Tibial artery (tissue), 4 donors: ENCODE results near the gene SVIP.

ENCODE experiments used
- DNase-seq, 2 donors: peaks; one replicate each; pipeline ENCODE4 v3.0.0-alpha.2; 2019
- H3K27ac ChIP-seq, 2 donors: fragments of 200-600 bp; sonication (generic) in 1 of 2; 1 replicate in 1 of 2; 2 replicates in 1 of 2; pipeline ENCODE4 v1.5.1; 2018 to 2019; ENCODE audit warnings: mild to moderate bottlenecking in 1 of 2
- H3K27me3 ChIP-seq, 2 donors: fragments of 200-600 bp; sonication (generic) in 1 of 2; one replicate each; pipeline versions ENCODE4 v1.5.1 to v1.6.0; 2016 to 2019
- H3K36me3 ChIP-seq, 3 donors: fragments of 200-600 bp; sonication (generic) in 2 of 3; one replicate each; pipeline ENCODE4 v1.5.1; 2016 to 2019; ENCODE audit warnings: mild to moderate bottlenecking in 2 of 3
- H3K4me1 ChIP-seq, 4 donors: fragments of 200-600 bp; sonication (generic) in 2 of 4; 1 replicate in 3 of 4; 2 replicates in 1 of 4; pipeline ENCODE4 v1.5.1; 2016 to 2019
- H3K4me3 ChIP-seq, 2 donors: fragments of 200-600 bp; sonication (generic) in 1 of 2; 1 replicate in 1 of 2; 2 replicates in 1 of 2; pipeline ENCODE4 v1.5.1; 2018 to 2019; ENCODE audit warnings: mild to moderate bottlenecking in 2 of 2
- H3K9me3 ChIP-seq, 3 donors: fragments of 200-600 bp; sonication (generic) in 1 of 3; one replicate each; pipeline ENCODE4 v1.5.1; 2016 to 2019
- intact Hi-C: fragments of 100-400 bp; cut with DNase I; formaldehyde crosslinking; loops from one replicate; pipeline ENCODE4 v1.15.0; 2023; ENCODE audit warnings: low total_unique reads
- TF ChIP-seq, protein P1 (sequence below), 2 experiments: fragments of 200-600 bp in 1 of 2; fragments of 450-650 bp in 1 of 2; IDR thresholded peaks; one replicate each; pipeline ENCODE4 v1.5.1; 2017 to 2019; ENCODE audit warnings: antibody characterized with exemption in 2 of 2, mild to moderate bottlenecking in 1 of 2, moderate library complexity in 1 of 2

SVIP gene

DNA sequence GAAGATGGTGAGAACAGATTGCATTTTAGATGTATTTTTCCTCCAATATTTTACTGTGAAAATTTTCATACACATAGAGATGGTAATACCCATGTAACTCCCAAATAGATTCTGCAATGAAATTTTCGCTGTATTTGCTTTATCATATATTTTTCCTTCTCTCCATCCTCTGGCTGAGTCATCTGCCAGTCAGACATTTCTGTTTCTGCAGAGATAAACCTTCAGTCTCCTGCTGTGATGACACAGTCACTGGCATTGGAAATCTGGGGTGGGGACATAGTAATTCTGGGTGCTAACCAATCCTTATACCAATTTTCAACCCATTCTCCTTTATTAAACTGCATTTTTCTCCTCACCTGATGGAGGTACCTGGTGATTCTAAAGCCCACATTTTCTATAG lies 33.7 kb downstream of the SVIP start:
- Histone ChIP-seq H3K9me3 (no peaks in the 10 kb centered on the region), H3K4me3 (no peak overlapping the region), H3K27me3 (no peaks in the 10 kb centered on the region), H3K4me1 (no peaks in the 10 kb centered on the region), H3K27ac (no peak overlapping the region), H3K36me3 (no peaks in the 10 kb centered on the region)
- intact Hi-C loops = no loop called here
- no peak for DNase-seq
- TF ChIP-seq, protein P1, sequence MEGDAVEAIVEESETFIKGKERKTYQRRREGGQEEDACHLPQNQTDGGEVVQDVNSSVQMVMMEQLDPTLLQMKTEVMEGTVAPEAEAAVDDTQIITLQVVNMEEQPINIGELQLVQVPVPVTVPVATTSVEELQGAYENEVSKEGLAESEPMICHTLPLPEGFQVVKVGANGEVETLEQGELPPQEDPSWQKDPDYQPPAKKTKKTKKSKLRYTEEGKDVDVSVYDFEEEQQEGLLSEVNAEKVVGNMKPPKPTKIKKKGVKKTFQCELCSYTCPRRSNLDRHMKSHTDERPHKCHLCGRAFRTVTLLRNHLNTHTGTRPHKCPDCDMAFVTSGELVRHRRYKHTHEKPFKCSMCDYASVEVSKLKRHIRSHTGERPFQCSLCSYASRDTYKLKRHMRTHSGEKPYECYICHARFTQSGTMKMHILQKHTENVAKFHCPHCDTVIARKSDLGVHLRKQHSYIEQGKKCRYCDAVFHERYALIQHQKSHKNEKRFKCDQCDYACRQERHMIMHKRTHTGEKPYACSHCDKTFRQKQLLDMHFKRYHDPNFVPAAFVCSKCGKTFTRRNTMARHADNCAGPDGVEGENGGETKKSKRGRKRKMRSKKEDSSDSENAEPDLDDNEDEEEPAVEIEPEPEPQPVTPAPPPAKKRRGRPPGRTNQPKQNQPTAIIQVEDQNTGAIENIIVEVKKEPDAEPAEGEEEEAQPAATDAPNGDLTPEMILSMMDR (IDR thresholded peaks at IDR 0.05) = no peak

GRCh38 chr11:22792497-22792896 lies 37.1 kb downstream of the SVIP start:
- intact Hi-C loops = no loop called here
- TF ChIP-seq, protein P1 (IDR thresholded peaks at IDR 0.05) = no peak
- no peak for DNase-seq
- Histone ChIP-seq H3K4me3 (no peak overlapping the region), H3K4me1 (no peaks in the 10 kb centered on the region), H3K36me3 (no peaks in the 10 kb centered on the region), H3K27me3 (no peaks in the 10 kb centered on the region), H3K27ac (no peak overlapping the region), H3K9me3 (no peaks in the 10 kb centered on the region)

DNA sequence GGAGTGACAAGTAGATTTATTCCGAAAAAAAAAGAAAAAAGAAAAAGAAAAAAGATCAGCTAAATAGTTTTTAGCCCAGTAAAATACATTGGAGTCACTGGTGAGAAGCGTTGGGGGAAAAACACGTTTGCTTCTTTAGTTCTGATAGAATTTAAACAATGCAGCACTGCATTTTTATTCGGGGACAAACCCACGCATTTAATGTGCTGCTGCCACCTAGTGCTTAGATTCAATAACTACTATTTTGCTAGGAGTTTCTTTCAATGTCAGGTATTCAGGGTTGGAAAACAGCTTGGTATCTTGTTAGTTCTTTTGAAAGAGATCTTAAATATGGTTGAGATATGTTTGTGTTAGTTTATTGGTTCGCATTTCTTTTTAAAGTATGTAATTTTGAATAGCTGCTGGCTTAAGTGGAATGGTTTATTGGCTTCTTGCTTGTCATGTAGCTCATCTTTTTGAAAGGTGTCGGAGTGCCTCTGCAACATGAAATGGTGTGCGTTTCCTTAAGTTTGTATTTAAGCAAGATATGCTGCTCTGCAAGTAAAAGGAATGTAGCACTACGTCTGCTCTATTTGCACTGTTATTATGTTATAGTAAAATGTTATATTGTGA lies 41.9 kb downstream of the SVIP start:
- H3K4me3 ChIP-seq = no peak overlapping the region
- H3K27ac ChIP-seq = no peak overlapping the region
- TF ChIP-seq, protein P1 (IDR thresholded peaks at IDR 0.05) = peak; percentile 54 to 57
- H3K4me1 ChIP-seq = no peaks in the 10 kb centered on the region
- no peaks in the 10 kb centered on the region for H3K27me3 ChIP-seq
- H3K9me3 ChIP-seq = no peaks in the 10 kb centered on the region
- intact Hi-C loops = loop anchor here (5.0 kb wide), 1 partner anchor 450 kb away; the partner anchor contains the start of gene SLC17A6
- DNase-seq = no peak
- no peaks in the 10 kb centered on the region for H3K36me3 ChIP-seq

- no peak overlapping the region for H3K27ac ChIP-seq
- H3K4me1 ChIP-seq = no peaks in the 10 kb centered on the region
- no peak for DNase-seq
- intact Hi-C loops = loop anchor here (5.0 kb wide), 1 partner anchor 450 kb away; the partner anchor contains the start of gene SLC17A6
- H3K9me3 ChIP-seq = no peaks in the 10 kb centered on the region
- no peaks in the 10 kb centered on the region for H3K27me3 ChIP-seq
- no peak overlapping the region for H3K4me3 ChIP-seq
- TF ChIP-seq, protein P1 (IDR thresholded peaks at IDR 0.05) = no peak
- H3K36me3 ChIP-seq = no peaks in the 10 kb centered on the region
Observed at GRCh38 chr11:22787055-22787454, 42.5 kb downstream of the SVIP start.

DNA sequence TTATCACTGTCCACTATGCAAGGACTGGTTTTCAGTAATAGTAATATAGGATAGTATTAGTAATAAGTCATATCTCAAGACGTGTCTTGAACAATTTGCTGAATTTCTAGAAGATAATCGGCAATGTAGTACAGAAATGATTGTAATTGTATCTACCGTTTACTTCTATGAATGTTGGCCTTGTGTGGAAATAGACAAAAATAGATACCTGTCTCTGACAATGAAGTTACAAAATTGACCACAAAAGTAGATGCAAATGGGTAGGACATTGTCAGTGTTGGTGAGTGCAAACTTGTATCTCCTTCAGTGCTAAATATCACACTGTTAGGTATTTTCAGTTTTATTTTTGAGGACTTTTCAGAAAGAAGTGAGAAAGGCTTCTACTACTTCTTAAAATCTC lies 43.1 kb downstream of the SVIP start:
- no peaks in the 10 kb centered on the region for H3K36me3 ChIP-seq
- H3K4me1 ChIP-seq = no peaks in the 10 kb centered on the region
- no peak overlapping the region for H3K4me3 ChIP-seq
- intact Hi-C loops = loop anchor here (5.0 kb wide), 1 partner anchor 449 kb away; the partner anchor contains the start of gene SLC17A6
- H3K27ac ChIP-seq = no peak overlapping the region
- H3K27me3 ChIP-seq = no peaks in the 10 kb centered on the region
- TF ChIP-seq, protein P1 (IDR thresholded peaks at IDR 0.05) = no peak
- H3K9me3 ChIP-seq = no peaks in the 10 kb centered on the region
- no peak for DNase-seq
